Activated naive CD8-positive, alpha-beta T cell (primary cell): ENCODE measurements around the gene PSMC5.

Experiments
- H3K27ac Mint-ChIP-seq: one replicate; pipeline ENCODE4 v1.8.0; 2021; ENCODE audit warnings: mixed read lengths
- H3K27me3 Mint-ChIP-seq: one replicate; pipeline ENCODE4 v1.8.0; 2021; ENCODE audit warnings: mixed read lengths
- H3K36me3 Mint-ChIP-seq: one replicate; pipeline ENCODE4 v1.8.0; 2021; ENCODE audit warnings: mixed read lengths
- H3K4me1 Mint-ChIP-seq: one replicate; pipeline ENCODE4 v1.8.0; 2021; ENCODE audit warnings: low read depth, mixed read lengths
- H3K4me3 Mint-ChIP-seq: one replicate; pipeline ENCODE4 v1.8.0; 2021; ENCODE audit warnings: mild to moderate bottlenecking, mixed read lengths
- H3K9me3 Mint-ChIP-seq: one replicate; pipeline ENCODE4 v1.8.0; 2021; ENCODE audit warnings: low read depth, mixed read lengths

The PSMC5 gene

GRCh38 chr17:63830278-63830677 lies 3.0 kb downstream of the PSMC5 start:
- H3K4me1 Mint-ChIP-seq: peaks cover 62% of the 10 kb centered on the region
- no peaks in the 10 kb centered on the region for H3K27me3 Mint-ChIP-seq
- H3K36me3 Mint-ChIP-seq: peaks cover 15% of the 10 kb centered on the region
- peak overlapping the region; percentile 100 for H3K27ac Mint-ChIP-seq
- H3K9me3 Mint-ChIP-seq: no peaks in the 10 kb centered on the region
- H3K4me3 Mint-ChIP-seq: peak overlapping the region; percentile 56

- peak overlapping the region; percentile 56 for H3K4me3 Mint-ChIP-seq
- H3K36me3 Mint-ChIP-seq: peaks cover 12% of the 10 kb centered on the region
- H3K27ac Mint-ChIP-seq: peak overlapping the region; percentile 100
- no peaks in the 10 kb centered on the region for H3K9me3 Mint-ChIP-seq
- peaks cover 60% of the 10 kb centered on the region for H3K4me1 Mint-ChIP-seq
- H3K27me3 Mint-ChIP-seq: no peaks in the 10 kb centered on the region
Observed at GRCh38 chr17:63830904-63831491, 3.8 kb downstream of the PSMC5 start.

GRCh38 chr17:63831505-63831904 lies 4.3 kb downstream of the PSMC5 start:
- no peaks in the 10 kb centered on the region for H3K9me3 Mint-ChIP-seq
- peak overlapping the region; percentile 100 for H3K27ac Mint-ChIP-seq
- peaks cover 10% of the 10 kb centered on the region for H3K36me3 Mint-ChIP-seq

GRCh38 chr17:63832014-63832413 lies 4.8 kb downstream of the PSMC5 start:
- H3K36me3 Mint-ChIP-seq: peaks cover 10% of the 10 kb centered on the region
- H3K27ac Mint-ChIP-seq: peak overlapping the region; percentile 100
- no peaks in the 10 kb centered on the region for H3K9me3 Mint-ChIP-seq
- no peaks in the 10 kb centered on the region for H3K27me3 Mint-ChIP-seq
- H3K4me3 Mint-ChIP-seq: peak overlapping the region; percentile 34
- peaks cover 61% of the 10 kb centered on the region for H3K4me1 Mint-ChIP-seq

More at GRCh38 chr17:63831505-63831904, 4.3 kb downstream of the PSMC5 start:
- peaks cover 57% of the 10 kb centered on the region for H3K4me1 Mint-ChIP-seq
- no peaks in the 10 kb centered on the region for H3K27me3 Mint-ChIP-seq
- peak overlapping the region; percentile 49 for H3K4me3 Mint-ChIP-seq

- Mint-ChIP-seq H3K4me3 (peak overlapping the region; percentile 27), H3K36me3 (peaks cover 10% of the 10 kb centered on the region)
Observed at GRCh38 chr17:63832455-63832854, 5.2 kb downstream of the PSMC5 start.

GRCh38 chr17:63833026-63833740 lies 6.0 kb downstream of the PSMC5 start:
- no peaks in the 10 kb centered on the region for H3K9me3 Mint-ChIP-seq
- H3K27me3 Mint-ChIP-seq: no peaks in the 10 kb centered on the region
- H3K36me3 Mint-ChIP-seq: peaks cover 7% of the 10 kb centered on the region
- no peak overlapping the region for H3K4me3 Mint-ChIP-seq
- H3K4me1 Mint-ChIP-seq: peaks cover 59% of the 10 kb centered on the region
- peak overlapping the region; percentile 46 for H3K27ac Mint-ChIP-seq

More at GRCh38 chr17:63832455-63832854, 5.2 kb downstream of the PSMC5 start:
- H3K27ac Mint-ChIP-seq: peak overlapping the region; percentile 100
- H3K4me1 Mint-ChIP-seq: peaks cover 61% of the 10 kb centered on the region
- no peaks in the 10 kb centered on the region for H3K27me3 Mint-ChIP-seq
- no peaks in the 10 kb centered on the region for H3K9me3 Mint-ChIP-seq

GRCh38 chr17:63833741-63834373 lies 6.6 kb downstream of the PSMC5 start:
- no peak overlapping the region for H3K4me3 Mint-ChIP-seq
- no peaks in the 10 kb centered on the region for H3K9me3 Mint-ChIP-seq
- H3K27me3 Mint-ChIP-seq: no peaks in the 10 kb centered on the region
- H3K27ac Mint-ChIP-seq: peak overlapping the region; percentile 72
- H3K4me1 Mint-ChIP-seq: peaks cover 57% of the 10 kb centered on the region
- H3K36me3 Mint-ChIP-seq: peaks cover 5% of the 10 kb centered on the region

- Mint-ChIP-seq H3K4me1 (peaks cover 56% of the 10 kb centered on the region), H3K27ac (peak overlapping the region; percentile 37), H3K9me3 (no peaks in the 10 kb centered on the region), H3K27me3 (no peaks in the 10 kb centered on the region), H3K4me3 (no peak overlapping the region), H3K36me3 (peaks cover 5% of the 10 kb centered on the region)
Observed at GRCh38 chr17:63834431-63835166, 7.4 kb downstream of the PSMC5 start.

- peaks cover 50% of the 10 kb centered on the region for H3K4me1 Mint-ChIP-seq
- peaks cover 3% of the 10 kb centered on the region for H3K36me3 Mint-ChIP-seq
- no peaks in the 10 kb centered on the region for H3K9me3 Mint-ChIP-seq
- no peaks in the 10 kb centered on the region for H3K27me3 Mint-ChIP-seq
- H3K27ac Mint-ChIP-seq: peak overlapping the region; percentile 64
- no peak overlapping the region for H3K4me3 Mint-ChIP-seq
Observed at GRCh38 chr17:63835167-63835720, 8.0 kb downstream of the PSMC5 start.

GRCh38 chr17:63836811-63837210 lies 9.6 kb downstream of the PSMC5 start:
- H3K27ac Mint-ChIP-seq: peak overlapping the region; percentile 16
- H3K36me3 Mint-ChIP-seq: peaks cover 2% of the 10 kb centered on the region
- no peaks in the 10 kb centered on the region for H3K27me3 Mint-ChIP-seq
- peaks cover 46% of the 10 kb centered on the region for H3K4me1 Mint-ChIP-seq
- no peak overlapping the region for H3K4me3 Mint-ChIP-seq
- no peaks in the 10 kb centered on the region for H3K9me3 Mint-ChIP-seq

GRCh38 chr17:63837480-63837879 lies 10.2 kb downstream of the PSMC5 start:
- Mint-ChIP-seq H3K27ac (no peak overlapping the region), H3K36me3 (peaks cover 2% of the 10 kb centered on the region), H3K4me1 (peaks cover 40% of the 10 kb centered on the region), H3K4me3 (no peak overlapping the region), H3K9me3 (no peaks in the 10 kb centered on the region), H3K27me3 (no peaks in the 10 kb centered on the region)

- no peaks in the 10 kb centered on the region for H3K9me3 Mint-ChIP-seq
- peak overlapping the region; percentile 32 for H3K4me3 Mint-ChIP-seq
- peaks cover 40% of the 10 kb centered on the region for H3K4me1 Mint-ChIP-seq
- peaks cover 2% of the 10 kb centered on the region for H3K36me3 Mint-ChIP-seq
- no peaks in the 10 kb centered on the region for H3K27me3 Mint-ChIP-seq
- peak overlapping the region; percentile 41 for H3K27ac Mint-ChIP-seq
Observed at GRCh38 chr17:63837962-63838600, 10.8 kb downstream of the PSMC5 start.

GRCh38 chr17:63838631-63839171 lies 11.5 kb downstream of the PSMC5 start:
- Mint-ChIP-seq H3K9me3 (no peaks in the 10 kb centered on the region), H3K27ac (peak overlapping the region; percentile 41), H3K4me1 (peaks cover 44% of the 10 kb centered on the region), H3K36me3 (peaks cover 2% of the 10 kb centered on the region), H3K27me3 (no peaks in the 10 kb centered on the region), H3K4me3 (peak overlapping the region; percentile 32)
